NCI-H2029 (cell line): ENCODE data around the gene TRIM65.
"Not testable (repeated sequence)": the region's sequence is repeated elsewhere in the genome, so short reads cannot be mapped to it uniquely, and the experiment has no call there.

Experiments used
- DNase-seq: peaks from one replicate; lab custom pipeline; 2025; lab: John Stamatoyannopoulos, UW

Gene TRIM65

DNA sequence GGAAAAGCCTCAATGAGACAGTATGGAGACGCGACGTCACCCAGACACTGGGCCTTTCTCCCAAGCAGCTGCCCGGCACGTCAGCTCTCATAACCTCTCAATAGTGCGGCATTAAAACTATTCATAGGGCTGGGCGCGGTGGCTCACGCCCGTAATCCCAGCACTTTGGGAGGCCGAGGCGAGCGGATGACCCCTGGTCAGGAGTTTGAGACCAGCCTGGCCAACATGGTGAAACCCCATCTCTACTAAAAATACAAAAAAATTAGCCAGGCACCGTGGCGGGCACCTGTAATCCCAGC lies 45.1 kb downstream of the TRIM65 start:
- DNase-seq: not testable (repeated sequence)

- DNase-seq: no peak
Observed at GRCh38 chr17:75850928-75851692, 45.6 kb downstream of the TRIM65 start.

DNA sequence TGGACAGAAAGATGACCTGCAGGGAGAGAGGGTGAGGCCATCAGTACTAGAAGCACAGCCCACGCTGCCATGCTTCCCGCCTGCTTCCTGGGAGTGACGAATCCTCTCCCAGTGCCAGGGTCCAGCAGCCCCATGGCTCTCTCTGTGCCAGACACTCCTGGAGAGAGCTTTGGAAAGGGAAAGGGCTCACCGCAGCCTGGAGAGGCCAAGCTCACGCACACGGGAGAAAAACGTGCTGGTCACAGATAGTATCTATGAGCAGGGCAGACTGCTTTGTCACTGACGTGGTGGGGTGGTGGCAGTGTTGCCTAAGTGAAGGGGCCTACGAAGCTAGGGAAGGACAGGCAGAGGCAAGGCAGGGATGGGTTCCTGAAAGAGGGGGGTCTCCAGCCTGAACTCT lies 47.0 kb downstream of the TRIM65 start:
- no peak for DNase-seq

- DNase-seq: no peak
Observed at GRCh38 chr17:75849279-75849646, 47.5 kb downstream of the TRIM65 start.

DNA sequence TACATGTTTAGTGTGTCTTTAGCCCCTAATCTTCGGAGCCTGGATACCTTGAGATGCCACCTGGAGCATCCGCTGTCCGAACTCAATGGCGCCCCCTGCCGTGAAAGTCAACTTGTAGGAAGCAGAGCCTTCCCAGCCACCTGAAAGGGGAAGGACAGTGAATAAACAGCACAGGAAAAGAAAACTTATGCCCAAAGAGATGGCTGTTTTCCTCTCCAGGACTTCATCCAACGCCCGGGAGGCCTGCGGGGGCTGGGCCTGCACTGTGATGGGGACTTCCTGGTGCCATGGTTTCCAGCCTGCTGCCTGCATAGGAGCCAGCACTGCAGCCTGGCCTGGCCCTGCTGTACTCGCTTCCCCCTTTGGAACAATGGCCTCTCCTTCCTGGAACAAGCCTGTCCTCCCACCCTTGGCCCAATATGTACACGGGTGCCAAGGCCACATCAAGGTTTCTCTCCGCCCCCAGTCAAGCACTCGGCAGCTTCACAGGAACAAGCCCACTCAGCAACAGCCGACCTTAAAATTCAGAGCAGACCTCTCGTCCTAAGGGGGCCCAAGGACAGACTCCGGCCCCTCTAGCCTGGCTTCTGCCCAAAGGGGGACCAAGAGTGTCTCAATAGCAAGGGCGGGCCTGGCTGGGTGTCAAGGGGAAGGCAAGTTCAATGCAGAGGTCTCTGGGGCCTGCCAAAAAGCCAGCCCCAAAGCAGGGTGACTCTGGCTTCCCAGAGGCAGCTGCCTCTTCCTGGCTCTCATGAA lies 48.0 kb downstream of the TRIM65 start:
- DNase-seq: peak; percentile 74

DNA sequence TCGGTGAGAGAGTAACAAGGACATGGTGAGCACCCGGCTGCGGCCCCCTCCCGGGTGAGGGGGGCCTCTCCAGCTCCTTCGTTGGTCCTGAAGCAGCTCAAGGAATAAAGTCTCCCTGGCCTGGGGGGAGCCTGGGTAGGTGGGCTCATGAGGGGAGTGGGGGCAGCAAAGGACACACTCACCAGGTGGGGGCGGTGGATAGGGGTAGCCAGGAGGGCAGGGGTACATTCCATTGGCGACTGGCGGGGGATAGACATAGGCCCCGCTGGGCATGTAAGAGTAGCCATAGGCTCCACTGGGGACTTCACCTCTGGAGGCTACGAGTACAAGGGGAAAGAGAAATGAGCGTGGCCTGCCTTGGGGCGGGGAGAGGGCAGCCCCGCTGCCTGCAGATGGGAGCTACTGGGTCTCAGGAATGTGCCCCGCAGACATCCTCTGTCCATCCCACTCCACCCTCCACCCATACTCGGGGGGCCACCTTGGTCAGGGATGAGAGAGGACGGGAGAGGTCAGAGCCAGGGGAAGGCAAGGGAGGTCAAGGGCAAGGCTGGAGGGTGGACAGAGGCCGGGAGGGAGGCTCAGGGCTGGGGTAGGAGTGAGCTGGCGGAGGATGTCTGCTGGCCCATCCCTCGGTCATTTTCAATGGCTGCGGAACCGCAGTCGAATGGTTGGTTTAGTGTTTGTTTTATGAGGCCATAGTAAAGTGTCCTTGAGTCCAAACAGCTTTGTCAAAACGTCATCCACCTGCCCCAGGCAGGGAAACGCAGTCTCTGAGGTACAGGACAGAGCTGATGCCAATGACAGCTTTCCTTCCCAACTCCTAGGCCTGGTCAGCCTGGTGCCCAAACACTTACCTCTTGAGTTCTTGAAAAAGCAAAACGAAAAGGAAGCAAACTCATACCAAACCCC lies 48.9 kb downstream of the TRIM65 start:
- DNase-seq: peak; percentile 69

DNA sequence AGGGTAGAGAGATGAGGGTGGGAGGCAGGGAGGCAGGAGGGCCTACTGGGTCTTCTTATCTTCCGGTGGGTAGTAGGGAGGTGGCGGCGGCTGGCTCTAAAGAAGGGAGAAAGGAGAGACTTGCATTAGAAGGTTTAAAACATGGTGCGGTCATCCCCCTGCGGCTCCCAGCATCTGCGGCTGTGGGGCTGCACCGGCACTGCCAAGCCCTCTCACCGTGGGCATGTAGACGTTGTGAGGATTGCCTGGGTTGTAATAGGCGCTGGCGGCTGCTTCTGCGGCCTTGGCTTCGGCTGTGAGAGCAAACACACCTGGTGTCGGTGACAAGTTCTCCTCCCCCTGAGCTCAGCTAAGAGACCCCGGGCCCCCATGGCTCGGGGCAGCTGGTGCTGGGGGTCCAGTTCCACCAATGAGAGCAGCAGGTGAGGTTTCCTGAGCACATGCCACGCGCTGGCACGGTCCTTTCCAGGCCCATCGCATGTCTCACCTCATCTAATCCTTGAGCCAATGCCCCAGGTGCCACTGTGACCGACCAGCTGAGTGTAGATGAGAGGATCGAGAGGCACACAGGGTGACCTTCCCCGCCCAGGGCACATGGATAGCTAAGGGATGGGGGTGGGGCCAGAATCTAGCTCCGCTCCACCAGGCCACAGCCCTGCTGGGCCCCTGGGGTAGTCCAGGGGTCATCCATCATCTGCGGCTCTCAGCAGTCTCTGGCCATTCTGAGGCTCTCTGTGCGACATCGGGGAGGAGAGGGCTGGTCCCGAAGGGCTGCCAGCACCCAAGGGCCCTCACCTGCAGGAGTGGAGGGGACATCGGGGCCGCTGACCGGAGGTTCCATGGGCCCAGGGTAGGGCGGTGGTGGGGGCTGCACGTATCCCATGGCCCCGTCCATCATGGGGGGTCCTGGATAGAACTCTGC lies 49.8 kb downstream of the TRIM65 start:
- no peak for DNase-seq

DNA sequence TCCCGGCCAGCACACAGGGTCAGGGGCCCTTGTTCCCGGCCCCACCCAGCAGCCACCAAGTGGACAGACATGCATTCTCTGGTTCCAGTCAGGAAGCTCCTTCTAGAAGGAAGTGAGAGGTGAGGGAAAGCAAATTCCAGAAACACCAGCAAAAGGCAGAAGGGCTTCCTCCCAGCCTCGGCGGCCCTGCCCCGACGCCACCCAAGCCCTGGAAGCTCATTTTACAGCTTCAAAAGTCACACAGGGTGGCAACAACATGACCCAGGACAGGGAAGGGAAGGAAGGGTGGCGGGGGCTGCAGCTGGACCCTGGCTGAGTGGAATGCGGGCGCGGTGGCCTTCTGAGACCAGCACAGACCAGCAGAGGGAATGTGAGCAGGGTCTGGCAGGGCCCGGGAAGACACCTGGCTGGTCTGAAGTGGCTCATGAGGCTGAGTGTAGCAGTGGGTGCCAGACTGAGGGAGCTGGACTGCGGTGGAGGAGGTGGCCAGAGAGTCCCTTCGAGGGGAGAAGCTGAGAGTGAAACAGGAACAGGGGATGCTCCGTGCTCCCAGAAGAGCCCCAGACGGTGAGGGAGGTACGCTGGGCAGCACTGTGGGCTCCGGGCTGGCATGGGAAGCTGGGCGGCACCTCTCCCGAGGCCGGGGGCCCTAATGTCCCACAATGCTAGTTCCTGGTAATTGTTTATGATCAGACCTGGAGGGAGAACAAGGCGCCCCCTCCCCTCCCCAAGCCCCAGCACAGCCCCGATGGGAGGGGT lies 50.6 kb downstream of the TRIM65 start:
- DNase-seq: no peak

DNA sequence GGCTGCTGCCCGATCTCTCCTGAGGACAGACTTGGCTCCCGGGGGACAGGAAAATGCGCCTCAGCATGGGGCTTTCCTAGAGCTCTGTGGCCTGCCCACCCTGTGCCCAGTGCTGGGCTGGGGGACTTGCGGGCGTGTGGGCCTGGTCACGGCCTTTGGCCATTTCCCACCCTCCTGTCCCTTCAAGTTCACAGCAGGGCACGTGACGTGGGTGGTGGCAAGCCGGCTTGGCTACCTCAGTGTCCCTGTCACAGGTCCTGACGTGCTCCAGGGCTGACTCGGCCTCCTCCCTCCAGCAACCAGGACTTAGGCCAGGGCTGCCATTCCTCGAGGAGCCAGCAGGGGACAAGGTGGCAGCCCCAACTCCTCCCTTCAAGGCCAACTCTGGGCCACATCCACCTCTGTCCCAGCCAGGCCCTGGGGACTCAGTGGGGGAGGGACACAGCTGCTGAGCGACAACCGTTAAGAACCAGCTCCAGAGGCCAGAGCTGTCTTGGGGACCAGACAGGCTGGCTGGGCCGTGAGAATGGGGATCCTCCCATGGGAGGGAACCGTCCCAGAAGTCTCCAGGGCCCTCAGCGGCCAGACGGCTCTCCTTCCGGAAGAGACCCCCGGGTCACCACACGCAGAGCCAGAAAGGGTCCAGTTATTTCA lies 51.6 kb downstream of the TRIM65 start:
- DNase-seq: peak; percentile 23

- no peak for DNase-seq
Observed at GRCh38 chr17:75844530-75845057, 52.2 kb downstream of the TRIM65 start.

DNA sequence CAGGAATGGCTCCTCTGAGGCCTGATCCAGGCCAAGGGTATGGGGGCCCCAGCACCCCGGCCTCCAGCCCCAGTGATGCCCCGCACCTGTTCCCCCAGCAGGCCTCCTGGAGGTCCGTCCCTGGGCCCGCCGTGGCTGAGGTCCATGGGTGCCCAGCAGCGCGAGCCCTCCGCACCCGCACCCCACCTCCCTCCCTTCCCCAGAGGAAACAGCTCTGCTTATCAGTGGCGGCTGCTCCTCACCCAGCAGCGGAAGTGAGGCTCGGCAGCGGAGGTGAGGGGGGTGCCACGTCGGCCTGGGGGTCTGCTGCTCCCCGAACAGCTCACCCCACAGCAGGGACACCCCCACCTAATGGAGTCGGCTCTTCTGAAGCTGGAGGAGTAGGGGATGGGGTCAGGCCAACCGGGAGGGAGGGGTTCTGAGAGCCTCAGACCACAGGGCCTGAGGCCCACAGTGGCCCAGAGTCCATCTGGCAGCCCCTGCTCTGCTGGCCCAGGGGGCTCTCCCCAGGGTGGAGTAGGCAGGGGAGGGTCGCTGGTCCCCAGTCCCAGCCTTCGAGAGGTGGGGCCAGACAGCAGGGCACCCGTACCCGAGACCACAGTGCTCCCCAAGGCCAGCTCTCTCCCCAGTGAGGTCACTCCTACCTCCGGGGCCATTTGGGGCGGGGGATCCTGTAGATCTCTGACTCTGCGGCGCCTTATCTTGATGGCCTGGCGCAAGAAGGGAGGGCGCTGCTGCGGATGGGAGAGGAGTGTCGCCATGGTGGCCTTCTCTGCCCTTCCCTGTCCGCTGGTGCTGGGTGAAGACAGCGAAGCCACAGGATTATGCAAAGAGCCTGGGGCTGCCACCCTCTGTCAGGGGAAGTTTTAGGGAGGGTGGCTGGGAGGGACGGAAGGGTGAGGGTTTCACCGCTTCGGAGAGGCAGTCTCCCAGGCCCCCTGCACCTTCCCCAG lies 52.9 kb downstream of the TRIM65 start, which contains the start of gene UNC13D:
Gene UNC13D, minus strand, starts transcription at position 828 of the 953 bp plus-strand sequence. Its CDS starts 67 bp downstream, at position 761.
- no peak for DNase-seq

DNA sequence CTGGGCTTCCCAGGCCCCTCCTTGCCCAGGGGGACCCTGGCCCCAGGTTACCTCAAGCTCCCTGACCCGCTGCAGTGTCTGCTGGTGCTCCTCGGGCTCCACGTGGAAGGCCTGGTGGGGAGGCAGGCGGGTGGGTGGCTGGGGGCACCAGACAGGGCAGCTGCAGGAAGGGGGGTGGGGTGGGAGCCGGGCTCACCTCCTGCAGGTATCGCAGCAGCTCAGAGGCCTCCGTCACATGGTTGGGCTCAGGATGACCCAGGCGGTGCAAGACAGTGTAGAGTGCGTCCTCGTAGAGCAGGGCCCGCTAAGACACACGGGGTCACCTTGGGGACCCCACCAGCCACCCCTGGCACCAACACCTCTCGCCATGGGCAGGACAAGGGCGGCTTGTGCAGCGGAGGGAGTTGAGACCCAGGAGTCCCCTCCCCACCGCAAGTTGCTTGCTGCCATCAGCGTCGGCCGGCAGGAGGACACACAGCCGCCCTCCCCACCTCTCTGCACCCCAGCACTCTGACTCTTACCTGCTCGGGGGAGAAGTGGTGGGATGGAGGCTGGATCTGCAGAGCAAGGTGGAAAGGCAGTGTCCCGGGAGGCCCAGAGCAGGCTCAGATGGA lies 53.7 kb downstream of the TRIM65 start:
- no peak for DNase-seq

GRCh38 chr17:75842411-75842810 lies 54.3 kb downstream of the TRIM65 start:
- DNase-seq: no peak

- no peak for DNase-seq
Observed at GRCh38 chr17:75840799-75841164, 56.0 kb downstream of the TRIM65 start.

GRCh38 chr17:75839942-75840798 lies 56.6 kb downstream of the TRIM65 start:
- DNase-seq: no peak
